Posterior cingulate gyrus (tissue), 11 donors: ENCODE data around the gene CD69.

Experiments
- DNase-seq, 10 donors: peaks; one replicate each; pipeline versions ENCODE4 v3.0.0 to v3.0.0-alpha.2; 2020 to 2021; ENCODE audit warnings: mixed read lengths in 3 of 10
- intact Hi-C: fragments of 100-400 bp; cut with DNase I; formaldehyde crosslinking; loops from one replicate; pipeline ENCODE4 v1.15.1; 2023

Gene CD69

GRCh38 chr12:9782547-9783382 is 22.1 kb upstream of the CD69 start:
- intact Hi-C loops: no loop called here

GRCh38 chr12:9781360-9781759 is 20.7 kb upstream of the CD69 start:
- DNase-seq: no peak
- intact Hi-C loops: no loop called here

More at GRCh38 chr12:9782547-9783382, 22.1 kb upstream of the CD69 start:
- no peak for DNase-seq

- intact Hi-C loops: no loop called here
- DNase-seq: no peak
Observed at GRCh38 chr12:9779209-9779608, 18.5 kb upstream of the CD69 start.

DNA sequence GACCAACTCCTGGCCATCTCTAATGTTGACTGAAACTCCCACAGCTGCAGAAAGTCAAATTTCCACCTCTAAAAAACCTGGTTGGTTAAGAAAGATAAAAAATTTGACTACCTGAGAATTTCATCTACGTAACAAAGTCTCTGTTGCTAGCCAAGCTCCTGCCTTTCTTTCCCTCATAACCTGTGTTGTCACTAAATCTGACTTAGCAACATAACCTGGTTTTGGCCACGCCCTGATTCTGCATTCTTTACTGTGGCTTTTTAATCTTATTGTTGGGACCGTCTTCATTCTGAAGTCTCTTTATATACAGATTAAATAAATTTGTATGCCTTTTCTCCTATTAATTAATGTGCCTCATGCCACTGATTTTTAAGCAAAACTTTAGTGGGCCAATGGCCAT is 16.1 kb upstream of the CD69 start:
- DNase-seq: no peak
- intact Hi-C loops: no loop called here

DNA sequence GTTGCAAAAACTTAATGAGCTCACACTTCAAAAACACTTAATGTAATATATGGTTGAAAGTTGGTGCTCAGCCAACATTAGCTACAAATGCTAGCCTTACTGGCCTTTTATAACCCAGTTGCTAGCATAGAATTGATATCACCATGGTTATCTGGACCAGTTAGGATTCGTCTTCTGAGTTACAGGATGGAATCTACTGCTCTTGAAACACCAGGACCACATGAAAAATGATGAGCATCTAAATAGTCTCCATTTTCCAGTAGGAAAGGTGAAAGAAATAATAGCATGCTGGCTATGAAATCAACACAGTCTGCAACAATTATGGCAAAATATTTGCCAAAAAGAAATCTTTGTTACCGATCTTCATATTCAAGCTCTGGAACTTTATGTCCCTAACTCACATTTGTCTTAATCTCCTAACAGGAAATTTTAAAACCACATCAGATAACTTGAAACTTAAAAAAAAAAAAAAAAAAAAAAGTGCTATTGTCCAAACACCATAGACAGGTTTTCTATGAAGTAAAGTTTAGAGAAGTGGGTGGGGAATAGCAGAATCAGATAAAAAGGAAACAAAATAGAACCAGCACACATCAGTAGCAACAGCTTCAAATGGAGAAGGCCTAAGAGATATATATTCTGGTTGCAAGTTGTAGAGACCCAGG is 12.6 kb upstream of the CD69 start:
- DNase-seq: no peak
- intact Hi-C loops: no loop called here

DNA sequence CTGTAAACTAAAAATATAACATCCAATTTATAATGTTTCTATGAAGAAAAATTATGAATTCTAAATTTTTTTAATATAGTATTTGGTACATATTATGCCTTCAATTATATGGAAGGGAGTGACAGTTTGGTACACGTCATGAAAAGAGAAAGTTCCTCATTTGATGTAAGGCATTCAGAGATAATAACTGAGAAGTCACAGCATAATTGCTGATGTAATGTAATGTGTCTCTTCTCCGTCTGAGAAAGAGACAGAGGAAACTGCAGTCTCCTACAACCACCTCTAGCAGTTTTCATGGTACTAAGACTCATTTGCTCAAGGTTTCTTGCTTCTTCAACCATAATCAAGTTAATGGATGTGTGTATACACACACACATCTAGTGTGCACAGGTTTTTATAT is 2.3 kb upstream of the CD69 start:
- DNase-seq: no peak
- intact Hi-C loops: no loop called here

DNA sequence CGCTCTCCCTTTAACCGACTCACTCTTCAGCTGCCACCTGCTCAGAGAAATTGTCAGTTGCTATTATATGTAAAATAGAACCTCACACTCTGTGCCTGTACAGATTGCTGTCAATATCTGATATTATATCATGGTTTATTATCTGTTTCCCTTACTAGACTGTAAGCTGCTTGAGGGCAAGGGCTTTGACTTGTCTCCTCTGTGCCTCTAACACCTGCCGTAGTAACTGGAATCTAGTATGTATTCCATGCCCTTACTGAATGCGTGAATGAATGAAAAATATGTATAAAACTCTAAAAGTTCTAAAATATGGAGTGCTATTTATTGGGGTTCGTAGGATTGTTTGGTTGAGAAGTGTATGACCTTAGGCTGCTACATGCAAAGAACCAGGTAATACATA is 1.7 kb upstream of the CD69 start:
- DNase-seq: no peak
- intact Hi-C loops: no loop called here

- intact Hi-C loops: no loop called here
- DNase-seq: no peak
Observed at GRCh38 chr12:9761419-9761781, 699 bp upstream of the CD69 start.

DNA sequence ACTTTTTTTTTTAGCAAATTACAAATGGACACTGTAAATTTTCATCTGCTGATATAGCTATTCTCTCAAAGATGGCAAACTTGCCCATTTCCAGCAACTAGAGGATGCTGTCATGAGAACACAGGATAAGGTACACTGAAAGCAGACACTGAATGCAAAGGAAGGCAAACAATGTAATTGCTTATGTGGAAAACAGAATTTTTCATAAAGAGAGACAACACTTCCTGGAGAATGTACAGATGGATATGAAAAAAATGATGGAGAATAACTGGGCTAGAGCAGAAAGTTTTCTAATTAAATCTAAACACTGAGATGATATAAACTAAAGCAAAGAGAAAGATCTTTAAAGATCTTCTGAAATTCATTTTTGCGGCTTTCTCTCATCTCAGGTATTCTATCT is 581 bp downstream of the CD69 start:
- no peak for DNase-seq
- intact Hi-C loops: no loop called here

DNA sequence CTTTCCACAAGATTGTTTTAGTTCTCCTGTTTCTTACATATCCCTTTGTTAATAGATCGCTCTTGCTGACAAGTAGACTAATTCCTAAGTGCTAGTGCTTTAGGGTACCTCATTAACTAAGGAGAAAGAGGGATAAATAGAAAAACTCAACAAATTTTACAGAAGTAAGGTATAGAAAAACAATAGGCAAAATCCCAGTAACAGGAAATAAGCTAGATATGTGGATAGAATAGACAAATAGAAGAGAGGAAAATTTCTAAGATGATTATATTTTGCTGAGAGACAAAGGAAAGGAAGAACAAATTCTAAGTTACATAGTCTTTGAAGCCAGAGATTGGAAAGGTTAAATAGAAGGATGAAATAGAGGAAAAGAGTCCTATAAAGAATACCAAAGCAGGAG is 1.0 kb downstream of the CD69 start:
- DNase-seq: no peak
- intact Hi-C loops: no loop called here

- no peak for DNase-seq
- intact Hi-C loops: no loop called here
Observed at GRCh38 chr12:9758119-9758518, 2.6 kb downstream of the CD69 start.

GRCh38 chr12:9757433-9758025 is 3.2 kb downstream of the CD69 start:
- intact Hi-C loops: no loop called here
- no peak for DNase-seq

- no peak for DNase-seq
- intact Hi-C loops: no loop called here
Observed at GRCh38 chr12:9756706-9757105, 4.0 kb downstream of the CD69 start.

DNA sequence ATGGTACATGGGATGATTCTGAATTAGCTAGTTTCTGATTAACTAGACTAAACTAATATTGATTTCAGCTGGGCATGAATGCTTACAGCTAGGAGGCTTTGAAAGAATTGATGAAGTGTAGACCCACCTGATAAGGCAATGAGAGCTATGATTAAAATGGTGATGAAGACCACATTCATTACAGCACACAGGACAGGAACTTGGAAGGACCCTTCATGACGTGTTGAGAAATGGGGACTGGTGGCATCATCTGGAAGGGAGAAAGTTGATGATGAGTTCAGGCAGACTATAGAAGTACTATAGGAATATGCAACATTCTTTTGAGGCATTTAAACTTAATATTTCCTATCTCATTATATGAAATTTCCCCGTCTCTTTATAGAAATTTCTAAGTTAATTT is 4.5 kb downstream of the CD69 start:
- intact Hi-C loops: no loop called here
- no peak for DNase-seq

- intact Hi-C loops: no loop called here
- DNase-seq: no peak
Observed at GRCh38 chr12:9755567-9755966, 5.1 kb downstream of the CD69 start.

GRCh38 chr12:9755035-9755434 is 5.7 kb downstream of the CD69 start:
- intact Hi-C loops: no loop called here
- no peak for DNase-seq

- intact Hi-C loops: no loop called here
- no peak for DNase-seq
Observed at GRCh38 chr12:9754099-9754927, 6.4 kb downstream of the CD69 start.

DNA sequence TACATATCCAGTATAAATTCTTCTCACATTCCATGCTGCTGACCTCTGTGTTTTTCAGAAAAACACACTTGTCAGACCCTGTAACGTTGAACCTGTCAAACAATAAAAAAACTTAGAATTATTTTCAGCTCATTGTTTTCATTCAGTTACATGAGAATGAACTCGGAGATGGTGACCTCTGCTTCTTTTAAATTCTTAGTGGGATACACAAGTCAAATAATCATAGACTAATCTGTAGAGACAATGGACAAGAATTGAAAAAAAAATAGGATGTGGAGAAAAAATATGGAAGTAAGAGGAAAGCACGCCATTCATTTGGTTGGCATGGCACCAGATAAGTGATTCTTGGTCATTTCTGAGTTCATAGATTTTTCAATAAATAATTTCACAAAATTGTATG is 7.2 kb downstream of the CD69 start:
- DNase-seq: no peak
- intact Hi-C loops: no loop called here

DNA sequence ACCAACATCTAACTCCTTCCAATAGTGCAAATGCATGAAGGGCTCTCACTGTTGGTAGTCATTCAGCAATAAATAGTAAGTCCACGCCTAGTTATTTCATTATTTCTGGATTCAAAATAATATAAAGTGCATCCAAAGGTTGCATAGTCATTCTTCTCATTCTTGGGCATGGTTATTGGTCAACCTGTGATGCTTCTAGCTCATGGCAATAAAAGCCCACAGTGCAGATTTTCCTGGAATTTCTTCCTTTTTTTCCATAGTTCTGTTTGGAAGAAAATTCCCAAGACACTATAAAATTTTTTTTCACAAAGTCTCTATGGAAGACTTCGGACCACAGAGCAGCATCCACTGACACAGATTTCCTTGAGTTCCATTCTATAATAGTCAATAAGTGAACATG is 7.6 kb downstream of the CD69 start:
- intact Hi-C loops: no loop called here

DNA sequence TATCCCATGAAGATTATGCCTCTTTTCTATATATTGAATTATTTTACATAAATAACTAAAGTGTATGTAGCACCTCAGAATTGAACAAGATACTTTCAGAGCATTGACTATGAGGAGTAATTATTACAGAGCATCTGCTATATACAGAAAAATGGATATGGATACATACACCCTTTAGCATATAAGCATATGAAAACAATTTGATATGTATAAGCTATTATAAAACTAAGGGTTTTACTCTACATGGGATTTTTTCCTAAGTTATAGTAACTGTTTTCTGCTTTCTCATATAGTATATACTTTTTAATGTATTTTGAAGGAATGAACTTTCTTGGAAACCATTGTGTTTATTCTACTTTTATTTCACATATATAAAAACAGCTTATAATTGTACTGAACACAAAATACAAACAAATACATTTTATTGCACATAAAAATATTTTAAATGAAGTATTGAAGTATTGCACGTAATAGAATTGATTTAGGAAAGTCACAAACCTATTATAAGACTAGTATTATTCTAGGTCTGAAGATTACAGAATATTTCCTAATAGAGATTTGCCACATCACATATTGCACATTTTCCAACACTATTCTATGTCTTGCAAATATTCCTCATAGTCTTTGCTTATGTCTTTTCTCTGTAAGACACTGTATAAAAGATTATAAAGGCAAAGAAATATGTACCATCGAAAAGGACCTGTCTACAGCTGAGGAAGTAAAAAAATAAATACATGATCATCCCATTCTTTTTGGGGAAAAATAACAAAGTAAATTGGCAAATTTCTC is 8.4 kb downstream of the CD69 start:
- intact Hi-C loops: no loop called here
- no peak for DNase-seq

More for the DNA sequence above, 7.6 kb downstream of the CD69 start:
- no peak for DNase-seq
